Fibroblast of lung (primary cell): ENCODE measurements around the gene ATP11A.

ENCODE experiments used
- EZH2 ChIP-seq: IDR thresholded peaks from 2 replicates; pipeline ENCODE4 v1.5.1; 2012; ENCODE audit warnings: low read length, control low read depth, mild to moderate bottlenecking; ENCODE audit errors: missing control alignments
- TF ChIP-seq, protein P1 (sequence below), 2 donors: IDR thresholded peaks in 1 of 2; conservative IDR thresholded peaks in 1 of 2; 1 replicate in 1 of 2; 2 replicates in 1 of 2; pipeline ENCODE4 v1.5.1; 2011 to 2012; ENCODE audit warnings: low read length in 2 of 2, control low read depth in 1 of 2, inconsistent platforms in 1 of 2, low read depth in 1 of 2, mild to moderate bottlenecking in 1 of 2

DNA sequence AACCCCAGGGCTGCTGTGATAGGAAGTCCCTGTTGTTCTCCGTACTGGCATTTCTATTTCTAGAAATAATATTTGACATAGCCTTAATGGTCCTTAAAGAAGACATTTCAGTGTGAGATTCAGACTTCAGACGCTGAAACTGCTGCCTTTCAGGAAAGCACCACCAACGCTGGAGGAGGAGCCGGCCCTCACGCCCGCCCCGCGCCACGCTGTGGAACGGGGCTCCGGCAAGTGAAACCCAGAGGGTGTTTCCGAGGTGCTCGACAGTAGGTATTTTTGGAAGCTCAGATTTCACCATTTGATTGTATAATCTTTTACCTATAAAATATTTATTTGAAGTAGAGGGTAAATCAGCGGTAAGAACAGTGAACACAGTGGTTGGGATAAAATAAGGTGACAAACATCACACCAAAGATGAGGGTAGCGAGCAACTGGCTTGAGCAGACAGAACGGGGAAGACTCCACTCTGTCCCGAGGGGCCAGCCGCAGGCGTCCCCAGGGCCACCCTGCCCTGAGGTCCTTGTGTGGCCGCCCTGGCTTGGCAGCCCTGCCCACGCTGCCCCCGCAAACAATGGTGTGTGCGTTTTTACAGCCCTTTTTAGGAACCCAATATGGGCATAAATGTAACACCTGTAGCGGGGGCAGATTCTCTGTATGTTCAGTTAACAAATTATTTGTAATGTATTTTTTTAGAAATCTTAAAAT lies 193.6 kb downstream of the ATP11A start:
- TF ChIP-seq, protein P1, sequence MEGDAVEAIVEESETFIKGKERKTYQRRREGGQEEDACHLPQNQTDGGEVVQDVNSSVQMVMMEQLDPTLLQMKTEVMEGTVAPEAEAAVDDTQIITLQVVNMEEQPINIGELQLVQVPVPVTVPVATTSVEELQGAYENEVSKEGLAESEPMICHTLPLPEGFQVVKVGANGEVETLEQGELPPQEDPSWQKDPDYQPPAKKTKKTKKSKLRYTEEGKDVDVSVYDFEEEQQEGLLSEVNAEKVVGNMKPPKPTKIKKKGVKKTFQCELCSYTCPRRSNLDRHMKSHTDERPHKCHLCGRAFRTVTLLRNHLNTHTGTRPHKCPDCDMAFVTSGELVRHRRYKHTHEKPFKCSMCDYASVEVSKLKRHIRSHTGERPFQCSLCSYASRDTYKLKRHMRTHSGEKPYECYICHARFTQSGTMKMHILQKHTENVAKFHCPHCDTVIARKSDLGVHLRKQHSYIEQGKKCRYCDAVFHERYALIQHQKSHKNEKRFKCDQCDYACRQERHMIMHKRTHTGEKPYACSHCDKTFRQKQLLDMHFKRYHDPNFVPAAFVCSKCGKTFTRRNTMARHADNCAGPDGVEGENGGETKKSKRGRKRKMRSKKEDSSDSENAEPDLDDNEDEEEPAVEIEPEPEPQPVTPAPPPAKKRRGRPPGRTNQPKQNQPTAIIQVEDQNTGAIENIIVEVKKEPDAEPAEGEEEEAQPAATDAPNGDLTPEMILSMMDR (conservative IDR thresholded peaks at IDR 0.05 in 1 of 2, IDR thresholded peaks at IDR 0.05 in 1 of 2; ENCODE audit: low read depth in 1 of 2, low read length in 2 of 2), result no peak
- no peak for TF ChIP-seq EZH2
